A673 (cell line): ENCODE measurements around the gene CYP1A2.

Experiments
- CTCF ChIP-seq: fragments of 300-800, 200-600 bp; sonication (generic); conservative IDR thresholded peaks from 2 replicates; pipeline ENCODE4 v1.5.1; 2017; ENCODE audit warnings: low read depth, mild to moderate bottlenecking, antibody characterized with exemption, low read length, moderate library complexity, mixed read lengths
- EZH2 ChIP-seq: fragments of 200-600 bp; sonication (generic); IDR thresholded peaks from 2 replicates; pipeline ENCODE4 v1.6.1; 2017; ENCODE audit warnings: borderline replicate concordance, low read depth, mild to moderate bottlenecking, mixed read lengths, antibody characterized with exemption, low read length; ENCODE audit not compliant: poor library complexity, severe bottlenecking

- TF ChIP-seq CTCF = no peak
- no peak for TF ChIP-seq EZH2
Measured at GRCh38 chr15:74802862-74803447, 54.3 kb downstream of the CYP1A2 start.
